Measurements from ENCODE around the gene KRTAP10-11.

KRTAP10-11 gene

GRCh38 chr21:44614961-44615391 is 31.2 kb upstream of the KRTAP10-11 start:
- H3K9ac ChIP-seq (ENCODE audit: low read length in 5 of 5), result no peak overlapping the region
- no peaks in the 10 kb centered on the region for H3K36me3 ChIP-seq (ENCODE audit: control insufficient read depth in 5 of 5, insufficient read depth in 5 of 5, low read length in 5 of 5)
- peaks cover 0 to 5% (median 3%) of the 10 kb centered on the region in 5 donors for H3K4me1 ChIP-seq (ENCODE audit: control insufficient read depth in 5 of 5, insufficient read depth in 5 of 5, low read length in 5 of 5)
- peaks cover 0 to 20% (median 16%) of the 10 kb centered on the region in 5 donors for H3K9me3 ChIP-seq (ENCODE audit: control insufficient read depth in 5 of 5, low read length in 5 of 5)
- H3K4me3 ChIP-seq (ENCODE audit: low read depth in 1 of 5, low read length in 5 of 5), result no peak overlapping the region
- peaks cover 4 to 29% (median 21%) of the 10 kb centered on the region in 5 donors for H3K27me3 ChIP-seq (ENCODE audit: control insufficient read depth in 5 of 5, insufficient read depth in 4 of 5, low read length in 5 of 5)
- no peak overlapping the region for H3K27ac ChIP-seq (ENCODE audit: low read depth, low read length)

- Histone ChIP-seq H3K27ac (ENCODE audit: low read depth, low read length) (no peak overlapping the region), H3K4me3 (ENCODE audit: low read depth in 1 of 5, low read length in 5 of 5) (no peak overlapping the region), H3K4me1 (ENCODE audit: control insufficient read depth in 5 of 5, insufficient read depth in 5 of 5, low read length in 5 of 5) (peaks cover 0 to 5% (median 3%) of the 10 kb centered on the region in 5 donors), H3K9me3 (ENCODE audit: control insufficient read depth in 5 of 5, low read length in 5 of 5) (peaks cover 0 to 16% (median 12%) of the 10 kb centered on the region in 5 donors), H3K9ac (ENCODE audit: low read length in 5 of 5) (no peak overlapping the region), H3K27me3 (ENCODE audit: control insufficient read depth in 5 of 5, insufficient read depth in 4 of 5, low read length in 5 of 5) (peaks cover 4 to 29% (median 21%) of the 10 kb centered on the region in 5 donors), H3K36me3 (ENCODE audit: control insufficient read depth in 5 of 5, insufficient read depth in 5 of 5, low read length in 5 of 5) (no peaks in the 10 kb centered on the region)
Observed at GRCh38 chr21:44615466-44615865, 30.7 kb upstream of the KRTAP10-11 start.

GRCh38 chr21:44615911-44616590 is 30.2 kb upstream of the KRTAP10-11 start:
- H3K36me3 ChIP-seq (ENCODE audit: control insufficient read depth in 5 of 5, insufficient read depth in 5 of 5, low read length in 5 of 5), result no peaks in the 10 kb centered on the region
- H3K27me3 ChIP-seq (ENCODE audit: control insufficient read depth in 5 of 5, insufficient read depth in 4 of 5, low read length in 5 of 5), result peaks cover 4 to 29% (median 21%) of the 10 kb centered on the region in 5 donors
- H3K4me3 ChIP-seq (ENCODE audit: low read depth in 1 of 5, low read length in 5 of 5), result no peak overlapping the region
- no peak overlapping the region for H3K27ac ChIP-seq (ENCODE audit: low read depth, low read length)
- no peak overlapping the region for H3K9ac ChIP-seq (ENCODE audit: low read length in 5 of 5)
- H3K4me1 ChIP-seq (ENCODE audit: control insufficient read depth in 5 of 5, insufficient read depth in 5 of 5, low read length in 5 of 5), result peaks cover 0 to 5% (median 3%) of the 10 kb centered on the region in 5 donors
- peaks cover 0 to 13% (median 10%) of the 10 kb centered on the region in 5 donors for H3K9me3 ChIP-seq (ENCODE audit: control insufficient read depth in 5 of 5, low read length in 5 of 5)

- Histone ChIP-seq H3K27me3 (ENCODE audit: control insufficient read depth in 5 of 5, insufficient read depth in 4 of 5, low read length in 5 of 5) (peaks cover 4 to 29% (median 21%) of the 10 kb centered on the region in 5 donors), H3K4me1 (ENCODE audit: control insufficient read depth in 5 of 5, insufficient read depth in 5 of 5, low read length in 5 of 5) (peaks cover 0 to 5% (median 3%) of the 10 kb centered on the region in 5 donors), H3K9ac (ENCODE audit: low read length in 5 of 5) (no peak overlapping the region), H3K36me3 (ENCODE audit: control insufficient read depth in 5 of 5, insufficient read depth in 5 of 5, low read length in 5 of 5) (no peaks in the 10 kb centered on the region), H3K27ac (ENCODE audit: low read depth, low read length) (no peak overlapping the region), H3K4me3 (ENCODE audit: low read depth in 1 of 5, low read length in 5 of 5) (no peak overlapping the region), H3K9me3 (ENCODE audit: control insufficient read depth in 5 of 5, low read length in 5 of 5) (peaks cover 0 to 9% (median 6%) of the 10 kb centered on the region in 5 donors)
Observed at GRCh38 chr21:44616591-44616926, 29.7 kb upstream of the KRTAP10-11 start.

- H3K9ac ChIP-seq (ENCODE audit: low read length in 5 of 5), result no peak overlapping the region
- H3K36me3 ChIP-seq (ENCODE audit: control insufficient read depth in 5 of 5, insufficient read depth in 5 of 5, low read length in 5 of 5), result no peaks in the 10 kb centered on the region
- peaks cover 0 to 5% (median 3%) of the 10 kb centered on the region in 5 donors for H3K4me1 ChIP-seq (ENCODE audit: control insufficient read depth in 5 of 5, insufficient read depth in 5 of 5, low read length in 5 of 5)
- H3K27me3 ChIP-seq (ENCODE audit: control insufficient read depth in 5 of 5, insufficient read depth in 4 of 5, low read length in 5 of 5), result peaks cover 4 to 26% (median 17%) of the 10 kb centered on the region in 5 donors
- no peak overlapping the region for H3K27ac ChIP-seq (ENCODE audit: low read depth, low read length)
- H3K4me3 ChIP-seq (ENCODE audit: low read depth in 1 of 5, low read length in 5 of 5), result no peak overlapping the region
- peaks cover 0 to 4% (median 1%) of the 10 kb centered on the region in 5 donors for H3K9me3 ChIP-seq (ENCODE audit: control insufficient read depth in 5 of 5, low read length in 5 of 5)
Observed at GRCh38 chr21:44617071-44617501, 29.1 kb upstream of the KRTAP10-11 start.

GRCh38 chr21:44618504-44618903 is 27.7 kb upstream of the KRTAP10-11 start:
- H3K27ac ChIP-seq (ENCODE audit: low read depth, low read length), result no peak overlapping the region
- H3K9me3 ChIP-seq (ENCODE audit: control insufficient read depth in 5 of 5, low read length in 5 of 5), result peaks cover under 1 to 14% (median 6%) of the 10 kb centered on the region in 5 donors

GRCh38 chr21:44618909-44619308 is 27.3 kb upstream of the KRTAP10-11 start:
- peaks cover 4 to 16% (median 10%) of the 10 kb centered on the region in 5 donors for H3K27me3 ChIP-seq (ENCODE audit: control insufficient read depth in 5 of 5, insufficient read depth in 4 of 5, low read length in 5 of 5)
- H3K4me3 ChIP-seq (ENCODE audit: low read depth in 1 of 5, low read length in 5 of 5), result no peak overlapping the region
- H3K9ac ChIP-seq (ENCODE audit: low read length in 5 of 5), result no peak overlapping the region
- no peaks in the 10 kb centered on the region for H3K36me3 ChIP-seq (ENCODE audit: control insufficient read depth in 5 of 5, insufficient read depth in 5 of 5, low read length in 5 of 5)
- H3K27ac ChIP-seq (ENCODE audit: low read depth, low read length), result no peak overlapping the region
- H3K4me1 ChIP-seq (ENCODE audit: control insufficient read depth in 5 of 5, insufficient read depth in 5 of 5, low read length in 5 of 5), result peaks cover 0 to 5% (median 3%) of the 10 kb centered on the region in 5 donors
- peaks cover 5 to 17% (median 8%) of the 10 kb centered on the region in 5 donors for H3K9me3 ChIP-seq (ENCODE audit: control insufficient read depth in 5 of 5, low read length in 5 of 5)

More at GRCh38 chr21:44618504-44618903, 27.7 kb upstream of the KRTAP10-11 start:
- Histone ChIP-seq H3K36me3 (ENCODE audit: control insufficient read depth in 5 of 5, insufficient read depth in 5 of 5, low read length in 5 of 5) (no peaks in the 10 kb centered on the region), H3K4me3 (ENCODE audit: low read depth in 1 of 5, low read length in 5 of 5) (no peak overlapping the region), H3K9ac (ENCODE audit: low read length in 5 of 5) (no peak overlapping the region), H3K27me3 (ENCODE audit: control insufficient read depth in 5 of 5, insufficient read depth in 4 of 5, low read length in 5 of 5) (peaks cover 4 to 18% (median 10%) of the 10 kb centered on the region in 5 donors), H3K4me1 (ENCODE audit: control insufficient read depth in 5 of 5, insufficient read depth in 5 of 5, low read length in 5 of 5) (peaks cover 0 to 5% (median 3%) of the 10 kb centered on the region in 5 donors)

- Histone ChIP-seq H3K4me1 (ENCODE audit: control insufficient read depth in 5 of 5, insufficient read depth in 5 of 5, low read length in 5 of 5) (peaks cover 0 to 5% (median 3%) of the 10 kb centered on the region in 5 donors), H3K36me3 (ENCODE audit: control insufficient read depth in 5 of 5, insufficient read depth in 5 of 5, low read length in 5 of 5) (no peaks in the 10 kb centered on the region), H3K27me3 (ENCODE audit: control insufficient read depth in 5 of 5, insufficient read depth in 4 of 5, low read length in 5 of 5) (peaks cover 4 to 11% (median 5%) of the 10 kb centered on the region in 5 donors), H3K4me3 (ENCODE audit: low read depth in 1 of 5, low read length in 5 of 5) (no peak overlapping the region), H3K9ac (ENCODE audit: low read length in 5 of 5) (no peak overlapping the region), H3K27ac (ENCODE audit: low read depth, low read length) (no peak overlapping the region), H3K9me3 (ENCODE audit: control insufficient read depth in 5 of 5, low read length in 5 of 5) (peaks cover 7 to 23% (median 17%) of the 10 kb centered on the region in 5 donors)
Observed at GRCh38 chr21:44619886-44620285, 26.3 kb upstream of the KRTAP10-11 start.

- Histone ChIP-seq H3K4me1 (ENCODE audit: control insufficient read depth in 5 of 5, insufficient read depth in 5 of 5, low read length in 5 of 5) (peaks cover 0 to 8% (median 3%) of the 10 kb centered on the region in 5 donors), H3K36me3 (ENCODE audit: control insufficient read depth in 5 of 5, insufficient read depth in 5 of 5, low read length in 5 of 5) (no peaks in the 10 kb centered on the region), H3K27ac (ENCODE audit: low read depth, low read length) (no peak overlapping the region), H3K9me3 (ENCODE audit: control insufficient read depth in 5 of 5, low read length in 5 of 5) (peaks cover 7 to 26% (median 17%) of the 10 kb centered on the region in 5 donors), H3K9ac (ENCODE audit: low read length in 5 of 5) (no peak overlapping the region), H3K27me3 (ENCODE audit: control insufficient read depth in 5 of 5, insufficient read depth in 4 of 5, low read length in 5 of 5) (peaks cover 11 to 26% (median 12%) of the 10 kb centered on the region in 5 donors), H3K4me3 (ENCODE audit: low read depth in 1 of 5, low read length in 5 of 5) (no peak overlapping the region)
Observed at GRCh38 chr21:44623575-44623974, 22.6 kb upstream of the KRTAP10-11 start.

- H3K27ac ChIP-seq (ENCODE audit: low read depth, low read length), result no peak overlapping the region
- H3K27me3 ChIP-seq (ENCODE audit: control insufficient read depth in 5 of 5, insufficient read depth in 4 of 5, low read length in 5 of 5), result peaks cover 12 to 29% (median 19%) of the 10 kb centered on the region in 5 donors
- no peak overlapping the region for H3K4me3 ChIP-seq (ENCODE audit: low read depth in 1 of 5, low read length in 5 of 5)
- H3K9ac ChIP-seq (ENCODE audit: low read length in 5 of 5), result no peak overlapping the region
- H3K36me3 ChIP-seq (ENCODE audit: control insufficient read depth in 5 of 5, insufficient read depth in 5 of 5, low read length in 5 of 5), result no peaks in the 10 kb centered on the region
- H3K4me1 ChIP-seq (ENCODE audit: control insufficient read depth in 5 of 5, insufficient read depth in 5 of 5, low read length in 5 of 5), result peaks cover 0 to 4% (median 0%) of the 10 kb centered on the region in 5 donors
- peaks cover 7 to 35% (median 20%) of the 10 kb centered on the region in 5 donors for H3K9me3 ChIP-seq (ENCODE audit: control insufficient read depth in 5 of 5, low read length in 5 of 5)
Observed at GRCh38 chr21:44625756-44626155, 20.5 kb upstream of the KRTAP10-11 start.

Data from subcutaneous abdominal adipose tissue (tissue), 5 donors.